HEK293 (cell line): ENCODE data around the gene PANX3.
"Not testable (repeated sequence)": the region's sequence is repeated elsewhere in the genome, so short reads cannot be mapped to it uniquely, and the experiment has no call there.

Source experiments
- CTCF ChIA-PET: fragments of 350-600 bp; formaldehyde crosslinking; extraction: SDS; loops from one replicate; lab custom pipeline; 2021; ENCODE audit warnings: antibody characterized with exemption; lab: Yijun Ruan, JAX
- POLR2A ChIA-PET: fragments of 300-600 bp; formaldehyde crosslinking; extraction: SDS; loops from one replicate; lab custom pipeline; 2020; ENCODE audit warnings: antibody characterized with exemption, inconsistent platforms; lab: Yijun Ruan, JAX
- H3K27ac ChIP-seq: fragments of 200-500 bp; sonication (Bioruptor generic); 2 replicates; pipeline ENCODE4 v1.5.1; 2014; ENCODE audit warnings: low read depth, low read length, control low read depth, inconsistent platforms; ENCODE audit errors: extremely low read depth
- H3K36me3 ChIP-seq, 2 experiments: fragments of 200-500 bp in 1 of 2; sonication (Bioruptor generic) in 1 of 2; 1 replicate in 1 of 2; 2 replicates in 1 of 2; pipeline ENCODE4 v1.5.1; 2014 to 2017; ENCODE audit warnings: inconsistent platforms in 2 of 2, low read length in 2 of 2; ENCODE audit not compliant: control insufficient read depth in 2 of 2, insufficient read depth in 1 of 2
- H3K4me1 ChIP-seq: fragments of 200-500 bp; sonication (Bioruptor generic); 2 replicates; pipeline ENCODE4 v1.5.1; 2014; ENCODE audit warnings: mild to moderate bottlenecking, low read length, inconsistent platforms; ENCODE audit not compliant: control insufficient read depth, insufficient read depth
- H3K4me3 ChIP-seq: 2 replicates; pipeline ENCODE4 v1.5.1; 2011; ENCODE audit warnings: low read depth, mild to moderate bottlenecking, control low read depth, low read length, moderate library complexity
- H3K9me3 ChIP-seq: fragments of 200-500 bp; sonication (Bioruptor generic); 2 replicates; pipeline ENCODE4 v1.5.1; 2014; ENCODE audit warnings: low read depth, low read length, inconsistent platforms; ENCODE audit not compliant: control insufficient read depth, insufficient read depth
- BCL6B ChIP-seq: fragments of 450-650 bp; formaldehyde crosslinking; IDR thresholded peaks from 2 replicates; pipeline ENCODE4 v1.5.1; 2017; ENCODE audit warnings: missing biosample characterization, missing genetic modification characterization
- HOXA7 ChIP-seq: sonication (generic); formaldehyde crosslinking; IDR thresholded peaks from 2 replicates; pipeline ENCODE4 v1.8.1; 2022; ENCODE audit warnings: missing genetic modification reagents, borderline replicate concordance
- HOXC10 ChIP-seq: sonication (generic); formaldehyde crosslinking; IDR thresholded peaks from 2 replicates; pipeline ENCODE4 v1.8.1; 2023; ENCODE audit warnings: mild to moderate bottlenecking, missing genetic modification reagents
- HOXD13 ChIP-seq: sonication (generic); formaldehyde crosslinking; IDR thresholded peaks from 2 replicates; pipeline ENCODE4 v1.8.0; 2022; ENCODE audit warnings: missing genetic modification reagents, borderline replicate concordance
- RBAK ChIP-seq: fragments of 450-650 bp; formaldehyde crosslinking; IDR thresholded peaks from 2 replicates; pipeline ENCODE4 v1.5.1; 2016; ENCODE audit warnings: missing biosample characterization, missing genetic modification characterization
- TCF7L2 ChIP-seq: IDR thresholded peaks from 2 replicates; pipeline ENCODE4 v1.6.1; 2011; ENCODE audit warnings: low read depth, mild to moderate bottlenecking, inconsistent platforms, low read length, moderate library complexity, borderline replicate concordance
- ZNF114 ChIP-seq: fragments of 450-650 bp; formaldehyde crosslinking; IDR thresholded peaks from 2 replicates; pipeline ENCODE4 v1.5.0; 2017; ENCODE audit warnings: missing biosample characterization, missing genetic modification characterization
- ZNF544 ChIP-seq: fragments of 450-650 bp; formaldehyde crosslinking; IDR thresholded peaks from 2 replicates; pipeline ENCODE4 v1.5.0; 2017; ENCODE audit warnings: missing biosample characterization, missing genetic modification characterization
- ZNF626 ChIP-seq: fragments of 450-650 bp; sonication (Bioruptor Pico); formaldehyde crosslinking; IDR thresholded peaks from 2 replicates; pipeline ENCODE4 v1.5.1; 2018; ENCODE audit warnings: missing biosample characterization, missing genetic modification characterization, inconsistent platforms
- TF ChIP-seq, protein P1 (sequence below): fragments of 450-650 bp; formaldehyde crosslinking; IDR thresholded peaks from 2 replicates; pipeline ENCODE4 v1.5.1; 2016; ENCODE audit warnings: missing biosample characterization, missing genetic modification characterization
- TF ChIP-seq, protein P2 (sequence below): fragments of 450-650 bp; formaldehyde crosslinking; IDR thresholded peaks from 2 replicates; pipeline ENCODE4 v1.5.1; 2016; ENCODE audit warnings: missing biosample characterization, missing genetic modification characterization, low read depth

Gene PANX3

GRCh38 chr11:124600621-124601320 lies 10.5 kb upstream of the PANX3 start:
- POLR2A ChIA-PET = interaction anchor here (1.2 kb wide), 1 partner anchor 22 kb away, joined by 3 read pairs; the partner anchor contains the start of gene TBRG1
- TF ChIP-seq HOXC10 (CRISPR knock-in tag) (no peak), ZNF544 (no peak)
- TF ChIP-seq, protein P1, sequence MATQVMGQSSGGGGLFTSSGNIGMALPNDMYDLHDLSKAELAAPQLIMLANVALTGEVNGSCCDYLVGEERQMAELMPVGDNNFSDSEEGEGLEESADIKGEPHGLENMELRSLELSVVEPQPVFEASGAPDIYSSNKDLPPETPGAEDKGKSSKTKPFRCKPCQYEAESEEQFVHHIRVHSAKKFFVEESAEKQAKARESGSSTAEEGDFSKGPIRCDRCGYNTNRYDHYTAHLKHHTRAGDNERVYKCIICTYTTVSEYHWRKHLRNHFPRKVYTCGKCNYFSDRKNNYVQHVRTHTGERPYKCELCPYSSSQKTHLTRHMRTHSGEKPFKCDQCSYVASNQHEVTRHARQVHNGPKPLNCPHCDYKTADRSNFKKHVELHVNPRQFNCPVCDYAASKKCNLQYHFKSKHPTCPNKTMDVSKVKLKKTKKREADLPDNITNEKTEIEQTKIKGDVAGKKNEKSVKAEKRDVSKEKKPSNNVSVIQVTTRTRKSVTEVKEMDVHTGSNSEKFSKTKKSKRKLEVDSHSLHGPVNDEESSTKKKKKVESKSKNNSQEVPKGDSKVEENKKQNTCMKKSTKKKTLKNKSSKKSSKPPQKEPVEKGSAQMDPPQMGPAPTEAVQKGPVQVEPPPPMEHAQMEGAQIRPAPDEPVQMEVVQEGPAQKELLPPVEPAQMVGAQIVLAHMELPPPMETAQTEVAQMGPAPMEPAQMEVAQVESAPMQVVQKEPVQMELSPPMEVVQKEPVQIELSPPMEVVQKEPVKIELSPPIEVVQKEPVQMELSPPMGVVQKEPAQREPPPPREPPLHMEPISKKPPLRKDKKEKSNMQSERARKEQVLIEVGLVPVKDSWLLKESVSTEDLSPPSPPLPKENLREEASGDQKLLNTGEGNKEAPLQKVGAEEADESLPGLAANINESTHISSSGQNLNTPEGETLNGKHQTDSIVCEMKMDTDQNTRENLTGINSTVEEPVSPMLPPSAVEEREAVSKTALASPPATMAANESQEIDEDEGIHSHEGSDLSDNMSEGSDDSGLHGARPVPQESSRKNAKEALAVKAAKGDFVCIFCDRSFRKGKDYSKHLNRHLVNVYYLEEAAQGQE = no peak
- H3K36me3 ChIP-seq = no peaks in the 10 kb centered on the region
- no peak overlapping the region for H3K4me3 ChIP-seq
- H3K9me3 ChIP-seq = no peaks in the 10 kb centered on the region
- CTCF ChIA-PET = interaction anchor here (0.8 to 1.5 kb wide), 3 partner anchors 199 to 1602 kb away, joined by 4 read pairs; no protein-coding TSS in a partner anchor
- no peak overlapping the region for H3K27ac ChIP-seq
- no peaks in the 10 kb centered on the region for H3K4me1 ChIP-seq

DNA sequence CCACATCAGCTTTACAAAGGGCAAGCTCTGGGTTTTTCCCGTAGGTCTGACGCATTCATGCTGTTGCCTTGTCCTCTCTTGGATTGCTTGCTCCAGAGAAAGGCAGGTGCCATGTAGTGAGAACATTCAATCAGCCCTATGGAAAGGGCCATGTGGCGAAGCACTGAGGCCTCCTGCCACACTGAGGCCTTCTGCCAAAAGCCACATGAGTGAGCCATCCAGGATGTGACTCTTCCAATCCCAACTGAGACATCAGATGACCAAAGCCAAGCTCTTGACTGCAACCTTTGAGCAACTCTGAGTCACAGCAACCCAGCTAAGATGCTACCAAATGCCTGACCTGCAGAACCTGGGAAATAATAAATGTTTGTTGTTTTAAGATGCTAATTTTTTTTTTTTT lies 9.0 kb upstream of the PANX3 start:
- ChIA-PET POLR2A (interaction anchor here (1.2 kb wide), 1 partner anchor 21 kb away, joined by 3 read pairs; the partner anchor contains the start of gene TBRG1), CTCF (interaction anchor here (0.6 kb wide), 1 partner anchor 187 kb away, joined by 3 read pairs; no protein-coding TSS in a partner anchor)
- no peak overlapping the region for H3K4me3 ChIP-seq
- H3K36me3 ChIP-seq = no peaks in the 10 kb centered on the region
- TF ChIP-seq ZNF114 (tag by site-specific recombination) (no peak), HOXD13 (CRISPR knock-in tag) (no peak), ZNF626 (tag by site-specific recombination) (no peak), BCL6B (tag by site-specific recombination) (no peak), RBAK (no peak), TCF7L2 (no peak), HOXA7 (CRISPR knock-in tag) (no peak)
- TF ChIP-seq, protein P2, sequence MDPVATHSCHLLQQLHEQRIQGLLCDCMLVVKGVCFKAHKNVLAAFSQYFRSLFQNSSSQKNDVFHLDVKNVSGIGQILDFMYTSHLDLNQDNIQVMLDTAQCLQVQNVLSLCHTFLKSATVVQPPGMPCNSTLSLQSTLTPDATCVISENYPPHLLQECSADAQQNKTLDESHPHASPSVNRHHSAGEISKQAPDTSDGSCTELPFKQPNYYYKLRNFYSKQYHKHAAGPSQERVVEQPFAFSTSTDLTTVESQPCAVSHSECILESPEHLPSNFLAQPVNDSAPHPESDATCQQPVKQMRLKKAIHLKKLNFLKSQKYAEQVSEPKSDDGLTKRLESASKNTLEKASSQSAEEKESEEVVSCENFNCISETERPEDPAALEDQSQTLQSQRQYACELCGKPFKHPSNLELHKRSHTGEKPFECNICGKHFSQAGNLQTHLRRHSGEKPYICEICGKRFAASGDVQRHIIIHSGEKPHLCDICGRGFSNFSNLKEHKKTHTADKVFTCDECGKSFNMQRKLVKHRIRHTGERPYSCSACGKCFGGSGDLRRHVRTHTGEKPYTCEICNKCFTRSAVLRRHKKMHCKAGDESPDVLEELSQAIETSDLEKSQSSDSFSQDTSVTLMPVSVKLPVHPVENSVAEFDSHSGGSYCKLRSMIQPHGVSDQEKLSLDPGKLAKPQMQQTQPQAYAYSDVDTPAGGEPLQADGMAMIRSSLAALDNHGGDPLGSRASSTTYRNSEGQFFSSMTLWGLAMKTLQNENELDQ (tag by site-specific recombination) = no peak
- no peaks in the 10 kb centered on the region for H3K4me1 ChIP-seq
- H3K9me3 ChIP-seq = no peaks in the 10 kb centered on the region
- H3K27ac ChIP-seq = no peak overlapping the region

GRCh38 chr11:124602723-124603122 lies 8.5 kb upstream of the PANX3 start:
- H3K9me3 ChIP-seq, H3K36me3 ChIP-seq, POLR2A ChIA-PET, H3K4me1 ChIP-seq, H3K4me3 ChIP-seq, CTCF ChIA-PET, H3K27ac ChIP-seq: not testable (repeated sequence)
